Measurements from ENCODE around the gene REXO4.

DNA sequence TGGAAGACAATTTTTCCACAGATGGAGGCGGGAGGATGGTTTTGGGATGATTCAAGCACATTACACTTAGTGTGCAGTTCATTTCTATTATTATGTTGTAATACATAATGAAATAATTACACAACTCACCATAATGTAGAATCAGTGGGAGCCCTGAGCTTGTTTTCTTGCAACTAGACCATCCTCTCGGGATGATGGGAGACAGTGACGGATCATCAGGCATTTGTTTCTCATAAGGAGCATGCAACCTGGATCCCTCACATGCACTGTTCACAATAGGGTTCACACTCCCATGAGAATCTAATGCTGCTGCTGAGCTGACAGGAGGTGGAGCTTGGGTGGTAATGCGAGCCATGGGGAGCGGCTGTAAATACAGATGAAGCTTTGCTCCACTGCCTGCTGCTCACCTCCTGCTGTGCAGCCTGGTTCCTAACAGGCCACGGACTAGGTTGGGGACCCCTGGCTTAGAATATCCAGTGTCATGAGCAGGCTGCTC is 40.0 kb downstream of the REXO4 start:
- TF ChIP-seq, protein P1, sequence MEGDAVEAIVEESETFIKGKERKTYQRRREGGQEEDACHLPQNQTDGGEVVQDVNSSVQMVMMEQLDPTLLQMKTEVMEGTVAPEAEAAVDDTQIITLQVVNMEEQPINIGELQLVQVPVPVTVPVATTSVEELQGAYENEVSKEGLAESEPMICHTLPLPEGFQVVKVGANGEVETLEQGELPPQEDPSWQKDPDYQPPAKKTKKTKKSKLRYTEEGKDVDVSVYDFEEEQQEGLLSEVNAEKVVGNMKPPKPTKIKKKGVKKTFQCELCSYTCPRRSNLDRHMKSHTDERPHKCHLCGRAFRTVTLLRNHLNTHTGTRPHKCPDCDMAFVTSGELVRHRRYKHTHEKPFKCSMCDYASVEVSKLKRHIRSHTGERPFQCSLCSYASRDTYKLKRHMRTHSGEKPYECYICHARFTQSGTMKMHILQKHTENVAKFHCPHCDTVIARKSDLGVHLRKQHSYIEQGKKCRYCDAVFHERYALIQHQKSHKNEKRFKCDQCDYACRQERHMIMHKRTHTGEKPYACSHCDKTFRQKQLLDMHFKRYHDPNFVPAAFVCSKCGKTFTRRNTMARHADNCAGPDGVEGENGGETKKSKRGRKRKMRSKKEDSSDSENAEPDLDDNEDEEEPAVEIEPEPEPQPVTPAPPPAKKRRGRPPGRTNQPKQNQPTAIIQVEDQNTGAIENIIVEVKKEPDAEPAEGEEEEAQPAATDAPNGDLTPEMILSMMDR (conservative IDR thresholded peaks at IDR 0.05 in 1 of 2, IDR thresholded peaks at IDR 0.05 in 1 of 2; ENCODE audit: low read depth in 1 of 2, low read length in 2 of 2), result no peak
- TF ChIP-seq EZH2 (IDR thresholded peaks at IDR 0.05; ENCODE audit: low read length, missing control alignments), result no peak
